Smooth muscle cell (in vitro differentiated cells): ENCODE measurements around the gene SLC2A8. TPM values are rescaled to one million over a fixed set of nuclear protein-coding genes. Genes with fewer than 3 reads are reported as not detected.

Experiments
- DNase-seq: peaks from one replicate; lab custom pipeline; 2025; ENCODE audit not compliant: unreplicated experiment; lab: John Stamatoyannopoulos, UW
- H2AFZ ChIP-seq: fragments of 200-600 bp; sonication (generic); 2 replicates; pipeline ENCODE4 v1.6.0; 2016; ENCODE audit warnings: antibody characterized with exemption, low read depth, mild to moderate bottlenecking
- H3F3A ChIP-seq: fragments of 200-600 bp; sonication (generic); 2 replicates; pipeline ENCODE4 v1.6.0; 2017; ENCODE audit warnings: antibody characterized with exemption, low read depth
- H3K27ac ChIP-seq: fragments of 200-600 bp; sonication (generic); 2 replicates; pipeline ENCODE4 v1.5.1; 2016; ENCODE audit warnings: low read depth, mild to moderate bottlenecking
- H3K27me3 ChIP-seq: fragments of 200-600 bp; sonication (generic); 2 replicates; pipeline ENCODE4 v1.6.1; 2016; ENCODE audit warnings: low read depth, mild to moderate bottlenecking
- H3K36me3 ChIP-seq: fragments of 200-600 bp; sonication (generic); 2 replicates; pipeline ENCODE4 v1.5.1; 2016; ENCODE audit warnings: low read depth
- H3K4me1 ChIP-seq: fragments of 200-600 bp; sonication (generic); 2 replicates; pipeline ENCODE4 v1.5.1; 2016; ENCODE audit warnings: low read depth
- H3K4me2 ChIP-seq: fragments of 200-600 bp; sonication (generic); 2 replicates; pipeline ENCODE4 v1.6.0; 2016; ENCODE audit warnings: mild to moderate bottlenecking
- H3K4me3 ChIP-seq: fragments of 200-600 bp; sonication (generic); 2 replicates; pipeline ENCODE4 v1.5.1; 2016; ENCODE audit warnings: mild to moderate bottlenecking
- H3K79me2 ChIP-seq: fragments of 200-600 bp; sonication (generic); 2 replicates; pipeline ENCODE4 v1.6.0; 2016; ENCODE audit warnings: low read depth, mild to moderate bottlenecking
- H3K9ac ChIP-seq: fragments of 200-600 bp; sonication (generic); 2 replicates; pipeline ENCODE4 v1.6.0; 2016; ENCODE audit warnings: low read depth
- H3K9me3 ChIP-seq: fragments of 200-600 bp; sonication (generic); replicated peaks from 2 replicates; pipeline ENCODE4 v1.5.1; 2016; ENCODE audit warnings: low read depth
- H4K20me1 ChIP-seq: fragments of 200-600 bp; sonication (generic); 2 replicates; pipeline ENCODE4 v1.6.0; 2016; ENCODE audit warnings: low read depth
- WGBS: methylation state at CpG from one replicate; pipeline ENCODE4 v1.1.7; 2016; ENCODE audit warnings: low lambda C conversion rate; 5-methylcytosine and 5-hydroxymethylcytosine counted together
- polyA plus RNA-seq: library from polyadenylated mRNA; unstranded; fragments of >200 nt; fragmentation: Nextera tagmentation; extraction: Ambion mirVana; gene quantifications from 2 replicates; pipeline ENCODE4 v1.2.1, GENCODE V29; 2016
- total RNA-seq: library from RNA; depleted of rRNA; stranded (reverse); fragments of >200 nt; gene quantifications from 2 replicates; pipeline ENCODE4 v1.2.3, GENCODE V29; 2014
- TF ChIP-seq, protein P1 (sequence below): fragments of 200-600 bp; sonication (generic); IDR thresholded peaks from 2 replicates; pipeline ENCODE4 v1.5.1; 2017; ENCODE audit warnings: borderline replicate concordance, mild to moderate bottlenecking, antibody characterized with exemption; ENCODE audit not compliant: insufficient read depth, poor library complexity, severe bottlenecking

The SLC2A8 gene
- total and polyA plus RNA-seq, 2 experiments from 2014 or later, result 16.9 to 27.7 TPM

GRCh38 chr9:127361561-127361960, 35.4 kb upstream of the SLC2A8 start:
- no peak for DNase-seq
- H3K4me1 ChIP-seq, result no peaks in the 10 kb centered on the region
- H3K4me2 ChIP-seq, result no peak overlapping the region
- no peaks in the 10 kb centered on the region for H3K9me3 ChIP-seq
- H3F3A ChIP-seq, result no peaks in the 10 kb centered on the region
- TF ChIP-seq, protein P1, sequence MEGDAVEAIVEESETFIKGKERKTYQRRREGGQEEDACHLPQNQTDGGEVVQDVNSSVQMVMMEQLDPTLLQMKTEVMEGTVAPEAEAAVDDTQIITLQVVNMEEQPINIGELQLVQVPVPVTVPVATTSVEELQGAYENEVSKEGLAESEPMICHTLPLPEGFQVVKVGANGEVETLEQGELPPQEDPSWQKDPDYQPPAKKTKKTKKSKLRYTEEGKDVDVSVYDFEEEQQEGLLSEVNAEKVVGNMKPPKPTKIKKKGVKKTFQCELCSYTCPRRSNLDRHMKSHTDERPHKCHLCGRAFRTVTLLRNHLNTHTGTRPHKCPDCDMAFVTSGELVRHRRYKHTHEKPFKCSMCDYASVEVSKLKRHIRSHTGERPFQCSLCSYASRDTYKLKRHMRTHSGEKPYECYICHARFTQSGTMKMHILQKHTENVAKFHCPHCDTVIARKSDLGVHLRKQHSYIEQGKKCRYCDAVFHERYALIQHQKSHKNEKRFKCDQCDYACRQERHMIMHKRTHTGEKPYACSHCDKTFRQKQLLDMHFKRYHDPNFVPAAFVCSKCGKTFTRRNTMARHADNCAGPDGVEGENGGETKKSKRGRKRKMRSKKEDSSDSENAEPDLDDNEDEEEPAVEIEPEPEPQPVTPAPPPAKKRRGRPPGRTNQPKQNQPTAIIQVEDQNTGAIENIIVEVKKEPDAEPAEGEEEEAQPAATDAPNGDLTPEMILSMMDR, result no peak
- no peak overlapping the region for H3K9ac ChIP-seq
- 69% methylated on average over 3 of the region's 3 CpGs for WGBS
- H3K27ac ChIP-seq, result no peak overlapping the region
- H3K79me2 ChIP-seq, result no peaks in the 10 kb centered on the region
- H3K4me3 ChIP-seq, result no peak overlapping the region
- no peak overlapping the region for H2AFZ ChIP-seq
- no peaks in the 10 kb centered on the region for H3K27me3 ChIP-seq
- H4K20me1 ChIP-seq, result no peaks in the 10 kb centered on the region
- H3K36me3 ChIP-seq, result no peaks in the 10 kb centered on the region

GRCh38 chr9:127362829-127363228, 34.1 kb upstream of the SLC2A8 start:
- Histone ChIP-seq H3K36me3 (no peaks in the 10 kb centered on the region), H3K9me3 (no peaks in the 10 kb centered on the region)
- WGBS, result 86% methylated on average over 7 of the region's 7 CpGs

GRCh38 chr9:127365461-127365860, 31.5 kb upstream of the SLC2A8 start:
- TF ChIP-seq, protein P1, result no peak
- Histone ChIP-seq H3K4me2 (no peak overlapping the region), H3K27me3 (no peaks in the 10 kb centered on the region), H3K4me1 (no peaks in the 10 kb centered on the region), H3K79me2 (no peaks in the 10 kb centered on the region), H3F3A (no peaks in the 10 kb centered on the region), H4K20me1 (no peaks in the 10 kb centered on the region), H2AFZ (no peak overlapping the region), H3K27ac (no peak overlapping the region), H3K9ac (no peak overlapping the region), H3K9me3 (no peaks in the 10 kb centered on the region), H3K4me3 (no peak overlapping the region), H3K36me3 (no peaks in the 10 kb centered on the region)
- DNase-seq, result no peak
- WGBS, result 96% methylated on average over 10 of the region's 10 CpGs

More at GRCh38 chr9:127362829-127363228, 34.1 kb upstream of the SLC2A8 start:
- no peak overlapping the region for H3K9ac ChIP-seq
- H3F3A ChIP-seq, result no peaks in the 10 kb centered on the region
- H2AFZ ChIP-seq, result no peak overlapping the region
- no peak overlapping the region for H3K4me3 ChIP-seq
- no peak overlapping the region for H3K4me2 ChIP-seq
- DNase-seq, result no peak
- no peaks in the 10 kb centered on the region for H4K20me1 ChIP-seq
- no peaks in the 10 kb centered on the region for H3K4me1 ChIP-seq
- TF ChIP-seq, protein P1, result no peak
- no peaks in the 10 kb centered on the region for H3K79me2 ChIP-seq
- H3K27ac ChIP-seq, result no peak overlapping the region
- no peaks in the 10 kb centered on the region for H3K27me3 ChIP-seq

GRCh38 chr9:127366594-127366993, 30.4 kb upstream of the SLC2A8 start:
- DNase-seq, result no peak

More at GRCh38 chr9:127366594-127366993, 30.4 kb upstream of the SLC2A8 start:
- no peak overlapping the region for H3K9ac ChIP-seq
- H3K4me1 ChIP-seq, result no peaks in the 10 kb centered on the region
- H3K4me3 ChIP-seq, result no peak overlapping the region
- H3K27ac ChIP-seq, result no peak overlapping the region
- TF ChIP-seq, protein P1, result no peak
- no peak overlapping the region for H3K4me2 ChIP-seq
- H3K36me3 ChIP-seq, result no peaks in the 10 kb centered on the region
- H3K79me2 ChIP-seq, result no peaks in the 10 kb centered on the region
- WGBS, result 95% methylated on average over 7 of the region's 7 CpGs
- no peak overlapping the region for H2AFZ ChIP-seq
- no peaks in the 10 kb centered on the region for H3F3A ChIP-seq
- H3K27me3 ChIP-seq, result no peaks in the 10 kb centered on the region
- H3K9me3 ChIP-seq, result no peaks in the 10 kb centered on the region
- H4K20me1 ChIP-seq, result no peaks in the 10 kb centered on the region
